ENCODE measurements around the gene PIP4P1. TPM values are rescaled to one million over a fixed set of nuclear protein-coding genes. Genes with fewer than 3 reads are reported as not detected.
A peak's percentile ranks its signal among the peaks of the same experiment; 100 is the strongest.

The PIP4P1 gene
- total and polyA plus RNA-seq, 9 of the 15 experiments (the other 6 are each of a cell fraction or from before 2014, with no cell fraction given), result 5.3 to 20.9 (median 10.7) TPM

DNA sequence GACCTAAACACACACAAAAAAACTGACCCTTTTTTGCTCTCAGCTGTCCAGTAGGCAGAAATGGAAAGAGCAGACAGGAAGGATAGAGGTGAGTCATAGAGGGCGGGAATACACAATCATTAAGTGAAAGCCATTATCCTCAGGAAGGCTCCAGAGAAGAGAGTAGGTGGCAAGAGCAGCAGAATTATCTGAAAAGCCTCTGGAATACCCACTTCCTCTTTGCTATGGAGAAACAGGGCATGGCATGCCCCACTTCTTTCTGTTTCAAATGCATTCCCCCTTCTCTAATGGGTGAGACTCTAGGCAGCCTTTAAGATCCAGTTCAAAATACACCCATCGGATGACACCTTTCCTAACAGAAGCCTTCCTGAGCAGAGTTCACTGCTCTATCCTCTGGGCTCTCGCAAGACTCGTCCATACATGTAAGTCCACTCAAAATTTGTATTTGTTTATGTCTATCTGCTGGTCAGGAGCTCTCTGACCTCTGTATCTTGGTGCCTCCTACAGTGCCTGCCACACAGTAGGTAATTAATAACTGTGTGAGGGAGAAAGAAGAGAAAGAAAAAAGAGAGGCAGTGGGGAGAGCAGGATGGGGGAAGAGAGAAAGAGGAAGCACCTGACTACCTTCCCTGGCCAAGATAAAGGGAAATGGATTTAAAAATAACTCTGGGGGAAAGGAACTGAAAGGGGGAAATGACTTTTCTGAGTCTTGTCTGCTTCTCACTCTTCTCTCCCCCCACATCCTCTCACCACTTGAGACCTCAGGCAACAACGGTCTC lies 33.8 kb downstream of the PIP4P1 start (continued):
- TF ChIP-seq AFF4 (CRISPR knock-in tag; IDR thresholded peaks at IDR 0.05), result no peak
- no peak for TF ChIP-seq MCM3 (IDR thresholded peaks at IDR 0.05)
- TF ChIP-seq PHF8 (IDR thresholded peaks at IDR 0.05; ENCODE audit: borderline replicate concordance, low read length), result peak; percentile 25; the same call in 1 of the 2 replicates
- TF ChIP-seq RUNX1 (IDR thresholded peaks at IDR 0.05; ENCODE audit: low read depth), result no peak
- TF ChIP-seq TSC22D4 (tag; IDR thresholded peaks at IDR 0.05), result no peak
- peak; percentile 70 for TF ChIP-seq FOSL1 (tag; conservative IDR thresholded peaks at IDR 0.05)
- no peak for TF ChIP-seq XRCC4 (IDR thresholded peaks at IDR 0.05; ENCODE audit: extremely low read depth, insufficient read depth, insufficient read length)
- no peak for TF ChIP-seq RBM17 (IDR thresholded peaks at IDR 0.05; ENCODE audit: borderline replicate concordance, low read depth, low read length)
- peak; percentile 32 for TF ChIP-seq TAF1 (IDR thresholded peaks at IDR 0.05; ENCODE audit: control insufficient read depth, extremely low read depth, insufficient read depth, low read length, severe bottlenecking)
- TF ChIP-seq ZNF184 (CRISPR knock-in tag; IDR thresholded peaks at IDR 0.05), result no peak
- no peak for TF ChIP-seq KDM5B (IDR thresholded peaks at IDR 0.05; ENCODE audit: insufficient replicate concordance, low read depth, low read length)
- TF ChIP-seq ZBTB7A (IDR thresholded peaks at IDR 0.05; ENCODE audit: borderline replicate concordance, control insufficient read depth, low read depth, low read length), result no peak
- no peak for TF ChIP-seq HNRNPH1 (optimal IDR thresholded peaks at IDR 0.05; ENCODE audit: low read depth, low read length)
- no peak for TF ChIP-seq BDP1 (IDR thresholded peaks at IDR 0.05; ENCODE audit: insufficient read depth, insufficient read length)
- TF ChIP-seq SP1 (CRISPR knock-in tag; IDR thresholded peaks at IDR 0.05), result no peak
- no peak for TF ChIP-seq MYBL2 (IDR thresholded peaks at IDR 0.05; ENCODE audit: low read depth)
- TF ChIP-seq MYBL2 (CRISPR knock-in tag; IDR thresholded peaks at IDR 0.05; ENCODE audit: borderline replicate concordance), result no peak
- no peak for TF ChIP-seq FOXA1 (IDR thresholded peaks at IDR 0.05; ENCODE audit: borderline replicate concordance)
- TF ChIP-seq, protein P1, sequence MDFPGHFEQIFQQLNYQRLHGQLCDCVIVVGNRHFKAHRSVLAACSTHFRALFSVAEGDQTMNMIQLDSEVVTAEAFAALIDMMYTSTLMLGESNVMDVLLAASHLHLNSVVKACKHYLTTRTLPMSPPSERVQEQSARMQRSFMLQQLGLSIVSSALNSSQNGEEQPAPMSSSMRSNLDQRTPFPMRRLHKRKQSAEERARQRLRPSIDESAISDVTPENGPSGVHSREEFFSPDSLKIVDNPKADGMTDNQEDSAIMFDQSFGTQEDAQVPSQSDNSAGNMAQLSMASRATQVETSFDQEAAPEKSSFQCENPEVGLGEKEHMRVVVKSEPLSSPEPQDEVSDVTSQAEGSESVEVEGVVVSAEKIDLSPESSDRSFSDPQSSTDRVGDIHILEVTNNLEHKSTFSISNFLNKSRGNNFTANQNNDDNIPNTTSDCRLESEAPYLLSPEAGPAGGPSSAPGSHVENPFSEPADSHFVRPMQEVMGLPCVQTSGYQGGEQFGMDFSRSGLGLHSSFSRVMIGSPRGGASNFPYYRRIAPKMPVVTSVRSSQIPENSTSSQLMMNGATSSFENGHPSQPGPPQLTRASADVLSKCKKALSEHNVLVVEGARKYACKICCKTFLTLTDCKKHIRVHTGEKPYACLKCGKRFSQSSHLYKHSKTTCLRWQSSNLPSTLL (IDR thresholded peaks at IDR 0.05), result no peak
- peak; percentile 55 for TF ChIP-seq SMARCA4 (IDR thresholded peaks at IDR 0.05)
- TF ChIP-seq ZNF146 (CRISPR knock-in tag; IDR thresholded peaks at IDR 0.05; ENCODE audit: unreplicated experiment), result no peak
- no peak for TF ChIP-seq ZNF347 (CRISPR knock-in tag; IDR thresholded peaks at IDR 0.05; ENCODE audit: low read depth)
